ENCODE results near the gene EGFL8. TPM values are rescaled to one million over a fixed set of nuclear protein-coding genes. Genes with fewer than 3 reads are reported as not detected.

The EGFL8 gene
- total RNA-seq, 1 donor from 2014 or later: 3.8 TPM

DNA sequence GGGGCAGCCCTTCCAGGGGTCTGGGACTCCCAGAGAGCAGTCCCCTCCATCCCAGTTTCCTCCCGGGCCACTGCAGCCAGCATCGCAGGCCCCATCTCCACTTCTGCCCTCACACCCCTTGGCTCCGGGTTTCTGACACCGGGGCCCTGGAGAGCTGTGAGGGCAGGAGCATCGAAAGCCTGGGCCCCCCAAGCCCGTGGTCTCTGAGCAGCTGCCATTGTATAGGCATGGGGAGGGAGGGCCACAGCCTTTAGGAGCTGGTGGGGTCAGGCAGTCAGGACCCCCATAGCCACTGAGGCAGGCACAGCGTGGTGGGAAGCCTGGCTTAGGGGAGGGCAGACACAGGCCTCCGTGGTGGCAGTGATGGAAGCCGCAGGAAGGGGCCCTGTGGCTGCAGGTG lies 37.8 kb downstream of the EGFL8 start:
- no peaks in the 10 kb centered on the region for H3K79me2 ChIP-seq (ENCODE audit: low read depth)
- no peak overlapping the region for H3K9ac ChIP-seq
- TF ChIP-seq EZH2 (IDR thresholded peaks at IDR 0.05) (no peak), CTCF (IDR thresholded peaks at IDR 0.05) (no peak), EZH2phosphoT487 (IDR thresholded peaks at IDR 0.05) (no peak)
- no peak overlapping the region for H3K27ac ChIP-seq
- no peak for DNase-seq (ENCODE audit: low spot score)
- H2AFZ ChIP-seq (replicated peaks): no peak overlapping the region
- H3K9me3 ChIP-seq (ENCODE audit: low read depth): no peaks in the 10 kb centered on the region
- no peak overlapping the region for H3K4me3 Mint-ChIP-seq
- peaks cover 8% of the 10 kb centered on the region for H3K9me3 Mint-ChIP-seq
- H3K27me3 Mint-ChIP-seq (ENCODE audit: insufficient read depth, low read depth): peaks cover 8% of the 10 kb centered on the region
- H3K4me2 ChIP-seq: no peak overlapping the region
- H3K4me1 Mint-ChIP-seq: peaks cover 38% of the 10 kb centered on the region
- H4K20me1 ChIP-seq (ENCODE audit: low read depth): no peaks in the 10 kb centered on the region
- H3K4me1 ChIP-seq: peaks cover 14% of the 10 kb centered on the region
- no peak overlapping the region for H3K27ac Mint-ChIP-seq
- peaks cover 2% of the 10 kb centered on the region for H3F3A ChIP-seq (ENCODE audit: low read depth)
- H3K27me3 ChIP-seq: peaks cover 5% of the 10 kb centered on the region
- no peaks in the 10 kb centered on the region for H3K36me3 ChIP-seq
- no peaks in the 10 kb centered on the region for H3K36me3 Mint-ChIP-seq
- no peak overlapping the region for H3K4me3 ChIP-seq

DNA sequence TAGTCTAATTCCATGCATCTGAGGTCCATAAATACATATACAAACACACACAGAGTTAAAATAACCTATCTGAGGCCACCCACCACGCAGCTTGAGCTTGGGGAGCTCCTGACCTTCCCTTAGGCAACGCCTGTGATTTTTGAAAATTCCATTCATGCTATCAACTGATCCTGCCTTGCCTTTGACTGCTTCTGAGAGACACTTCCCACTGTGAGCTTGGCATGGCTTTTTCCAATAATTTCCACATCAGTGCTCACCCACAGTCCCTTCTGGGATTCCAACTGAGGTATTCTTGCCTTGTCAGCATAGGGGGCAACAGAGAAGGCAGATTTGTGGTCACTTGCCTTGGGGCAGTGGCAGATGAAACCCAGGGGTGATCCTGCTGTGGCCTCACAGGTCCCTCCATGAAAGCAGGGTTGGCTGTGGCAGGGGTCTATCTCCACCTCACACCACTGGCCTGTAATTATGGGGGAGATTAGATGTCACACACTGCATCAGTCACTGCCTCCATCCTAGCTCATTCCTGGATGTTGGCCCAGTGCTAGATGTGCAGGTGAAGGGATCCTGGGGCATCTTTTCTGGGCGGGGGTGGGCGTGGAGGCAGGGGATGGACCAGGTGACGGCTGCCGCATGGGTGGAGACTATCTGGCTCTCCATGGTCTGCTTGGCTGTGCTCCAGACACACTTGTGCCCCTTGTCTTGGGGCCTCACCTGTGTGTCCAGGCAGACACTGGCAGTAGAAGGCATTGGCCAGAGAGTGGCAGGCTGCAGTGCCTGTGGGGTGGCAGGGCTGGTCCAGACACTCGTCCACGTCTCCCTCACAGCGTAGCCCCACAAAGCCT lies 39.3 kb downstream of the EGFL8 start:
- Histone ChIP-seq H4K20me1 (ENCODE audit: low read depth) (no peaks in the 10 kb centered on the region), H3K27ac (no peak overlapping the region), H3K9me3 (ENCODE audit: low read depth) (no peaks in the 10 kb centered on the region), H2AFZ (replicated peaks) (no peak overlapping the region), H3K27me3 (peaks cover 5% of the 10 kb centered on the region), H3K9ac (no peak overlapping the region), H3K4me1 (peaks cover 13% of the 10 kb centered on the region), H3K79me2 (ENCODE audit: low read depth) (no peaks in the 10 kb centered on the region), H3K36me3 (no peaks in the 10 kb centered on the region), H3K4me2 (no peak overlapping the region), H3K4me3 (no peak overlapping the region), H3F3A (ENCODE audit: low read depth) (no peaks in the 10 kb centered on the region)
- H3K36me3 Mint-ChIP-seq: no peaks in the 10 kb centered on the region
- peaks cover 37% of the 10 kb centered on the region for H3K4me1 Mint-ChIP-seq
- TF ChIP-seq EZH2 (IDR thresholded peaks at IDR 0.05): no peak
- no peak for TF ChIP-seq EZH2phosphoT487 (IDR thresholded peaks at IDR 0.05)
- TF ChIP-seq CTCF (IDR thresholded peaks at IDR 0.05): no peak
- peak overlapping the region; percentile 36 for H3K4me3 Mint-ChIP-seq
- peaks cover 8% of the 10 kb centered on the region for H3K9me3 Mint-ChIP-seq
- peak; percentile 55 for DNase-seq (ENCODE audit: low spot score)
- H3K27ac Mint-ChIP-seq: peak overlapping the region; percentile 97
- H3K27me3 Mint-ChIP-seq (ENCODE audit: insufficient read depth, low read depth): peaks cover 11% of the 10 kb centered on the region

DNA sequence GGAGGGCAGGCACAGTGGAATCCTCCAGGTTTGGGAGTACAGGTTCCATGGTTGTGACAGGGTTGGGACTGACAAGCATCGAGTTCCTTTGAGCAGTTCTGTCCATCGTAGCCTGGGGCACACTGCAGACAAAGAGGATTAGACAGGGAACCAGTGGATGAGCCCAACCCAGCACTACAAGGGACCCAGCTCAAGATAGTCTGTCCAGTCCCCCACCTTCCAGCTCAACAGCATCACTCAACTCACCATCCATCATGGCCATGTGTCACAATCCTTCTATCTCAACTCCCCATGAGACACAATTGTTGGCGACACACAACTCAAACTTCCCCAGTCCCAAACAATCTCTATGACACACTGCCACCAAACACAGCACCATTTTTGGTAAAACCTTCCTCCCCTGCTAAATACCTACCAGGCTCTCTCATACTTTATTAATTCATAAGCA lies 39.9 kb downstream of the EGFL8 start:
- TF ChIP-seq EZH2 (IDR thresholded peaks at IDR 0.05): no peak
- no peak for TF ChIP-seq EZH2phosphoT487 (IDR thresholded peaks at IDR 0.05)
- no peak for TF ChIP-seq CTCF (IDR thresholded peaks at IDR 0.05)
- no peaks in the 10 kb centered on the region for H3K9me3 ChIP-seq (ENCODE audit: low read depth)
- H3K4me2 ChIP-seq: no peak overlapping the region
- no peak overlapping the region for H3K9ac ChIP-seq
- H3K4me1 ChIP-seq: peaks cover 13% of the 10 kb centered on the region
- H3K36me3 Mint-ChIP-seq: no peaks in the 10 kb centered on the region
- peak overlapping the region; percentile 28 for H3K4me3 Mint-ChIP-seq
- H3K36me3 ChIP-seq: no peaks in the 10 kb centered on the region
- no peak for DNase-seq (ENCODE audit: low spot score)
- no peak overlapping the region for H3K4me3 ChIP-seq
- no peaks in the 10 kb centered on the region for H3K79me2 ChIP-seq (ENCODE audit: low read depth)
- H3F3A ChIP-seq (ENCODE audit: low read depth): no peaks in the 10 kb centered on the region
- H3K27me3 ChIP-seq: peaks cover 5% of the 10 kb centered on the region
- peak overlapping the region; percentile 42 for H3K27ac Mint-ChIP-seq
- peaks cover 37% of the 10 kb centered on the region for H3K4me1 Mint-ChIP-seq
- no peak overlapping the region for H3K27ac ChIP-seq
- H3K27me3 Mint-ChIP-seq (ENCODE audit: insufficient read depth, low read depth): peaks cover 14% of the 10 kb centered on the region
- no peak overlapping the region for H2AFZ ChIP-seq (replicated peaks)
- H4K20me1 ChIP-seq (ENCODE audit: low read depth): no peaks in the 10 kb centered on the region
- H3K9me3 Mint-ChIP-seq: peaks cover 8% of the 10 kb centered on the region
